Heart left ventricle (tissue), 13 donors: ENCODE results near the gene SPATA1.

ENCODE experiments used
- POLR2A ChIP-seq, 2 donors: fragments of 450-650 bp; IDR thresholded peaks; one replicate each; pipeline ENCODE4 v1.6.1; 2017; ENCODE audit warnings: antibody characterized with exemption in 2 of 2, mild to moderate bottlenecking in 2 of 2, moderate library complexity in 2 of 2
- TF ChIP-seq, protein P1 (sequence below), 12 donors: fragments of 200-600 bp; sonication (generic) in 4 of 12; IDR thresholded peaks; one replicate each; pipeline versions ENCODE4 v1.5.0 to v1.8.0; 2018 to 2022; ENCODE audit warnings: antibody characterized with exemption in 12 of 12, mild to moderate bottlenecking in 5 of 12
- donor health status: ischemic (EF 13 %, LVEDD 7.1; RV severe dilation, severe dysfunction).
- donor health status: DM: no; HTN: yes; CAD: no.
- donor health status: DM: no; HTN: no; CAD: no.
- donor health status: ischemic (EF 25% LVEDD 6.9; RV normal size, moderate dysfunction).
- donor health status: ischemic (EF 25% LVEDD 5.7; RV mildly dilated, moderate dysfunction).
- donor health status: ischemic (EF 35%, LVEDD 5.7; RV mildly dilated, moderate dysfunction).
- donor health status: nonischemic (EF 11% LVEDD 7.7; RV severe dilation, severe dysfunction).
- donor health status: DM: yes; HTN: yes; CAD: no.
- donor health status: PGD.
- donor health status: ischemic (EF 29% LVEDD 5.4; RV normal size, mild dysfunction).
- donor health status: nonischemic (EF 23%, LVEDD 6.1; RV moderate dilation, normal function).

DNA sequence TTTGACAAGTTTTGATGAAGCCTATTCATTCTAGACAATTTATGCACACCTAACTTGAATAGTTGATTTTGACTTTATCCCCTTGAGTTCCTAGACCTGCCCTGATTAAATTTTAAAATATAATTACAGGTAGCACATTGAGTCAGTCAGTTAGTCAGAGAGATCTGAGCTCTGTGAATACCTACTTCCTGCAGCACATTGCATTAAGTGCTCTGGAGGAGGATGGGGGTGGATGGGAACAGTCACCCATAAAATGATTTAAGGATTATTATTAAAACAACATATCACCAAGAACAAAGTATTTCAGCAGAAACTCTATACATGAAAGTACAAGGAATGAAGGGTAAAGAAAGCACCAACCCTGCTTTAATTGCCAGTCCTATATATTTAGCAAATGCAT, 38.9 kb upstream of the SPATA1 start:
- TF ChIP-seq, protein P1, sequence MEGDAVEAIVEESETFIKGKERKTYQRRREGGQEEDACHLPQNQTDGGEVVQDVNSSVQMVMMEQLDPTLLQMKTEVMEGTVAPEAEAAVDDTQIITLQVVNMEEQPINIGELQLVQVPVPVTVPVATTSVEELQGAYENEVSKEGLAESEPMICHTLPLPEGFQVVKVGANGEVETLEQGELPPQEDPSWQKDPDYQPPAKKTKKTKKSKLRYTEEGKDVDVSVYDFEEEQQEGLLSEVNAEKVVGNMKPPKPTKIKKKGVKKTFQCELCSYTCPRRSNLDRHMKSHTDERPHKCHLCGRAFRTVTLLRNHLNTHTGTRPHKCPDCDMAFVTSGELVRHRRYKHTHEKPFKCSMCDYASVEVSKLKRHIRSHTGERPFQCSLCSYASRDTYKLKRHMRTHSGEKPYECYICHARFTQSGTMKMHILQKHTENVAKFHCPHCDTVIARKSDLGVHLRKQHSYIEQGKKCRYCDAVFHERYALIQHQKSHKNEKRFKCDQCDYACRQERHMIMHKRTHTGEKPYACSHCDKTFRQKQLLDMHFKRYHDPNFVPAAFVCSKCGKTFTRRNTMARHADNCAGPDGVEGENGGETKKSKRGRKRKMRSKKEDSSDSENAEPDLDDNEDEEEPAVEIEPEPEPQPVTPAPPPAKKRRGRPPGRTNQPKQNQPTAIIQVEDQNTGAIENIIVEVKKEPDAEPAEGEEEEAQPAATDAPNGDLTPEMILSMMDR (IDR thresholded peaks at IDR 0.05) = no peak
- no peak for TF ChIP-seq POLR2A (IDR thresholded peaks at IDR 0.05)
